HG02870 (cell line): ENCODE data around the gene KMT2B.
A peak's percentile ranks its signal among the peaks of the same experiment; 100 is the strongest.

Source experiments
- ATAC-seq: cut with Tn5 transposase; IDR thresholded peaks from one replicate; pipeline ENCODE4 v1.9.1; 2021; ENCODE audit warnings: mild to moderate bottlenecking, moderate library complexity; ENCODE audit not compliant: unreplicated experiment

Gene KMT2B

GRCh38 chr19:35740423-35741202, 22.8 kb downstream of the KMT2B start:
- peak; percentile 50 for ATAC-seq

- ATAC-seq, result no peak
Observed at GRCh38 chr19:35741203-35741515, 23.4 kb downstream of the KMT2B start.

GRCh38 chr19:35742121-35742724, 24.4 kb downstream of the KMT2B start, which contains the start of gene IGFLR1:
TSS of gene IGFLR1 (minus strand) at chr19:35742452. CDS start at chr19:35741180, 1,272 bp downstream.
- ATAC-seq, result no peak

- ATAC-seq, result no peak
Observed at GRCh38 chr19:35743640-35744429, 26.0 kb downstream of the KMT2B start.

GRCh38 chr19:35744430-35745327, 26.9 kb downstream of the KMT2B start:
- ATAC-seq, result peak; percentile 42

- ATAC-seq, result peak; percentile 46
Observed at GRCh38 chr19:35745328-35746086, 27.7 kb downstream of the KMT2B start, which contains the start of the genes PSENEN and U2AF1L4. TSS of gene PSENEN (plus strand) at chr19:35745651. CDS start at chr19:35745931, 280 bp downstream. TSS of gene U2AF1L4 (minus strand) at chr19:35745418. CDS start at chr19:35745391, 27 bp downstream.

GRCh38 chr19:35746087-35746462, 28.3 kb downstream of the KMT2B start:
- ATAC-seq, result no peak

- no peak for ATAC-seq
Observed at GRCh38 chr19:35746531-35746930, 28.7 kb downstream of the KMT2B start.

GRCh38 chr19:35748106-35749020, 30.6 kb downstream of the KMT2B start, which contains the start of gene LIN37:
TSS of gene LIN37 (plus strand) at chr19:35748576. CDS start at chr19:35748725, 149 bp downstream.
- ATAC-seq, result peak; percentile 60

GRCh38 chr19:35750167-35750566, 32.4 kb downstream of the KMT2B start:
- ATAC-seq, result no peak

- no peak for ATAC-seq
Observed at GRCh38 chr19:35751839-35752745, 34.3 kb downstream of the KMT2B start.

- no peak for ATAC-seq
Observed at GRCh38 chr19:35752746-35753350, 35.0 kb downstream of the KMT2B start.

- no peak for ATAC-seq
Observed at GRCh38 chr19:35753634-35754369, 36.0 kb downstream of the KMT2B start.

- no peak for ATAC-seq
Observed at GRCh38 chr19:35754370-35755130, 36.7 kb downstream of the KMT2B start.

GRCh38 chr19:35755131-35755549, 37.3 kb downstream of the KMT2B start:
- ATAC-seq, result no peak
